GM21360 (cell line): ENCODE results near the gene GAPDH.
"Not testable (repeated sequence)": the region's sequence is repeated elsewhere in the genome, so short reads cannot be mapped to it uniquely, and the experiment has no call there.

Source experiments
- ATAC-seq: cut with Tn5 transposase; IDR thresholded peaks from one replicate; pipeline ENCODE4 v1.9.1; 2021; ENCODE audit warnings: mild to moderate bottlenecking, moderate library complexity; ENCODE audit not compliant: unreplicated experiment

Gene GAPDH

DNA sequence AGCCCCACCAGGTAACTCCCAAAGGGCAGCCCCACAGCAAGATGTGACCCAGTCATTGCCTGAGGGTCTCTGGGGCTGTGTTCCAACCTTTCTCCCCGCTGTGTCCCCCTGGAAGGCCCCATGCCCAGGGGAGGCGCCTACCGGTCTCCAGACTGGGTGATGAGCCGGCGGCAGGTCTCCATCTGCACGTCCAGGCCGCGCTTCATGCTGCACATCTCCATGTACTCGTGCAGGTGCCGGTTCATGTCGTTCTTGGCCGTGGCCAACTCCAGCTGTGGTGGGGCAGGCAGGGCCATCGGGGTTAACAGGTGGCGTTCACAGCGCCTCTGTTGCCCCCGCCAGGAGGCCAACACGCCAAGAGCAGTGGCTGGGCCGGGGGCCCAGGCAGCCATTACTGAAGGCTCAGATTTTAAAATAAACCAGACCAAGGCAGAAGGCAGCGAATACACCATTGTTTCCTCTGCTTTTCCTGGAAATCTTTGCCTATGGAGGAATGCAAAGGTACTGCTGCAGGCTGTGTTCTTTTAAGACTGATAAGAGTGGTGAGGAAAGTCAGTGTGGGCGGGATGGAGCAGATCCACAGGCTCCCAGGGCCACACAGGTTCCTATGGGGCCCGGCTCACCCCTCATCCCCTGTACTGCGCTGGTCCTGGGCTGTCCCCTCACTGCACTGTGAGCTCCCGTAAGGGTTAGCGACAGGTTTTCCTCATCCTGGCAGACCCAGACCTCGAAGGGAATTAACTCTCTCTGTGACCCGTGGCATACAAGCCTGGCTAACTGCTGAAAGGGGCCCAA is 7.3 kb downstream of the GAPDH start:
- no peak for ATAC-seq

DNA sequence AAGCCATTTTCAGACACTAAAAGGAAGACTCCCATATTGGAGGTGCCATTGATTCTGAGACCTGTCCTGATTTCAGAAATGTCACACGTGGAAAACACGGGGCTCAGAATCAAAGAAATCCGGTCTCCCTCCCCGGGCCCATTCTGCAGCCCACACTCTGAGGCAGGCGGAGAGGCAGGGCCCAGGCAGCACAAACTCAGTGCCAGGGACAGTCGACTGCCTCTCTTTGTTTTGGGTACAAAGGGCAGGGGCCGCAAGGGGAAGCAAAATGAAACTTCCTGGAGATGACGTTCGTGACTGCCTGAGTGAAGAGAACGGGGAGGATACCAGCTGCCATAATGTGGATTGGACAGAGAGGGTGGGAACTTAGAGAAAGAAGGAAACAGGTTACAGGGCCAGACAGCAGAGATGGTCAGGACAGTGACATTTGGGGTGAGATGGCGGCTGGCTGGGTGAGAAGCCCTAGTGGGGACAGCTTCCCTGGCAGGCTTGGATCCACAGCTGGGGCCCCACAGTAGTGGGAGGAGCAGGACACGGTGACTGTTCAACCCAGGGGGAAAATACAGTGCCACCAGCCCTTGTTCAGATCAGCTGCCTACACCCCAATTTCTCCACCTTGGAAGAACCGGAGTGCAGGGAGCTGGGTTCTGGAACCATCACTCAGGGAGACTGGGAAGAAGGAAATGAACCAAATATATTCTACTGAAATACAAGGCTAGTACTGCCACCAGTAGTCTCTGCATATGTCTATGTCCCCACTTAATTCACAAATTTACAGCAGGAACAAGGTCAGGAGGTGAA is 8.1 kb downstream of the GAPDH start:
- ATAC-seq, result no peak

DNA sequence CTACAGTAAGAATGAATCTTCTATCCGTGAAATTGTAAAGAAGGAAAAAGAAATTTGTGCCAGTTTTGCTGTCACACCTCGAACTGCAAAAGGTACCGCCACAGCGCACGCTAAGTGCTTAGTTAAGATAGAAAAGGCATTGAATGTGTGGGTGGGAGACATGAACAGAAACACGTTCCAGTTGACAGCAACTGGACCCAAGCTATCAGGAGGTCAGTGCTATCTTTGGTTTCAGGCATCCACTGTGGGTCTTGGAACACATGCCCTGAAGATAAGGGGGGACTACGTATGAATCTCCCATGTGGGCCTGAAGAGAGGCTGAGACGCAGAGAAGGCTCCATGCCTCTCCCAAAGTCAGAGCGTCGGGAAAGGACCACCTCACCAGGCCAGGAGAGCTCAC is 11.7 kb downstream of the GAPDH start:
- ATAC-seq, result no peak

DNA sequence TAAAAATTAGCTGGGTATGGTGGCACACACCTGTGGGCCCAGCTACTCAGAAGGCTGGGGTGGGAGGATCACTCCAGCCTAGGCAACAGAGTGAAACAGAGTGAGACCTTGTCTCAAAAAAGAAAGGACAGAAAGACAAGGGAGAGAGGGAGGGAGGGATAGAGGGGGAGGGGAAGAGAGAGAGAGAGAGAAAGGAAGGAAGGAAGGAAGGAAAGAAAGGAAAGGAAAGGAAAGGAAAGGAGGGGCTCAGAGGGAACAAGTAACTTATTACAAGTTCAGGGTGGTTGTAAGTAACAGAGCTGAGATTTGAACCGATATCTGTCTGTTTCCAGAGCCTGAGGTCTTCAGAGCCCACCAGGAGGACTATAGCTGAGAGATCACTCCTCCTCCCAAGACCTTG is 13.2 kb downstream of the GAPDH start:
- no peak for ATAC-seq

DNA sequence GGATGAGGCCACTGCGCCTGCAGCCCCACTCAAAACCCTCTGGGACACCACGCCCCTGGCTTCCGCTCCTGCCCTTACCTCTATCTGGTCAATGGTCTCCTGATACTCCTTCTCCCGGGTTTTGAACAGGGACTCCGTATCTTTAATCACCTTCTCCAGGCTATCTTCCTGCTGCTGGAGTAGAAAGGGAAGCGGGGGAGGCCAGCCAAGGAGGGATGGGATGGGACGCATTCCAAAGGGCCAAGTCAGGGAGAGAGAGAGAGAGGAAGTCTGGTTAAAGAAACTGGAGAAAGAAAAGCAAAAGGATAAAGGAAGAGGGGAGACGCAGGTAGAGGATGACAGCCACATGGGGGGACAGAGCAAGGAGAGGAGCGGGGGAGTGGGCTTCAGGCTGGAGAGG is 13.7 kb downstream of the GAPDH start:
- ATAC-seq, result no peak

DNA sequence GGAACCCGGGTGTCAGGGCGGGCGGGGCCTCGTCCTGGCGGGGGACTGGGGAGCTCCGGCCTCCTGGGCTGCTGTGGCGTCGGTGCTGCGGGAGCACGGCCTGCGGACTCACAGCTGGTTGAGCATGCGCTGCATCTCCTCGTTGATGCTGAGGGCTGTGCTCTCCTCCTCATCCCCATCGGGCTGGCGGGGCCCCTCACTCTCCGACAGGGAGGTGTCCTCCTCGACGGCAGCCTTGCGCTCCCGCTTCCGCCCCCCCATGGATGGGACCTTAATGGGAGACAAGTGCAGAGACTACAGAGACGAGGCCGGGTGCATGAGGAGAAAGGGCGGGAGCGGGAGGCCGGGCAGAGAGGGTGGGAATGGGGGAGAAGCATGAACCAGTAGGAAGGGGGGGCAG is 14.2 kb downstream of the GAPDH start:
- ATAC-seq, result no peak

DNA sequence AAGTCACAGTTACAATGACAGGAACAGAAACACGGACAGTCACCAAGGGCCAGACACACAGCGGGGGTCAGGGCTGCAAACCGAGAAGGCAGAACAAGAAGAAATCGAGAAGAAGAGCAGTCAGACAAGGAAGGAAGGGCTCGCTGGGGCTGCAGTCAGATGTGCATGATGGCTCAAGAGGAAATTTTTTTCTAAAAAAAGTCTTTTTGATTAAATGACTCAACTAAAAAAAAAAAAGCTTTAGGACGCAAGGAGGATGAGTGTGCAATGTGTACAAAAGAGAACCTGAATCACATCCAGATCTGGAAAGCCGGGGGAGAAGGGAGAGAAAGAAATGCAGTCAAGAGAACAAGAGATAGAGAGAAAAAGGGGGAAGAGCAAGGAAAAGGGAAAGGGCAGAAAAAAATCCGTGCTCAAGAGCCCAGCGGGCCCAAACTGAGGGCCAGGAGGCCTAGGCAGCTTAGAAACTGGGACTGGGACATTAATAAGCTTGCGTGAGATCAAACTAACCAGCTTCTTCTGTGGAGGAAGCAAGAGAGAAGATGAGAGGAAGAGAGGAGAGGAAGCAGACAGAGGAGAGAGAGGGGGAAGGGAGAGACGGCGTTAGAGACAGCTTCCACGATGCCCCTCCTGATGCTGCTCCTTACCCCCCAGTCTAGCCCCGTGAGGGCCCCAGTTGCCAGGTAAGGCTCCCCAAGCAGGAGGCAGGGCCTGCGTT is 14.8 kb downstream of the GAPDH start:
- ATAC-seq, result no peak

DNA sequence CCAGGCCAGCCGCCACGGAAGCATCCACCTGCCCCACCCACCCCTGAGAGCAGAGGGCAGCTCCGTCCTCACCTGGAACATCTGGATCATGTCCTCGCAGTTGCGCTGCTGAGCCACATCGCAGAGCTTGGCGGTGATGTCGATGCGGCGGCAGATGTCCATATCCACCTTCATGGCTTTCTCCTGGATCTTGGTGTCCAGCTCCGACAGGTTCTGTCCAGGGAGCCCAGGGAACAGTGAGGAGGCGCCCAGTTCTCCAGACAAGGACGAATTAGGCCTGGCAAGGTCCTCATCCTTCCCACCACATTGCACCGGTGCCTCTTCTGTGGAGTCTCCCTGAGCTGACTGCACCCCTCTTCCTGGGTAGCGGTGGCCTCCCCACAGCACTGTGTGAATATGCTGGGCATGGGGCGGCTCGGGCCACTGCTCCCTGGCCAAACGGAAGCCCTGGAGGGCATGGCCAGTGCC is 15.4 kb downstream of the GAPDH start:
- ATAC-seq, result no peak

DNA sequence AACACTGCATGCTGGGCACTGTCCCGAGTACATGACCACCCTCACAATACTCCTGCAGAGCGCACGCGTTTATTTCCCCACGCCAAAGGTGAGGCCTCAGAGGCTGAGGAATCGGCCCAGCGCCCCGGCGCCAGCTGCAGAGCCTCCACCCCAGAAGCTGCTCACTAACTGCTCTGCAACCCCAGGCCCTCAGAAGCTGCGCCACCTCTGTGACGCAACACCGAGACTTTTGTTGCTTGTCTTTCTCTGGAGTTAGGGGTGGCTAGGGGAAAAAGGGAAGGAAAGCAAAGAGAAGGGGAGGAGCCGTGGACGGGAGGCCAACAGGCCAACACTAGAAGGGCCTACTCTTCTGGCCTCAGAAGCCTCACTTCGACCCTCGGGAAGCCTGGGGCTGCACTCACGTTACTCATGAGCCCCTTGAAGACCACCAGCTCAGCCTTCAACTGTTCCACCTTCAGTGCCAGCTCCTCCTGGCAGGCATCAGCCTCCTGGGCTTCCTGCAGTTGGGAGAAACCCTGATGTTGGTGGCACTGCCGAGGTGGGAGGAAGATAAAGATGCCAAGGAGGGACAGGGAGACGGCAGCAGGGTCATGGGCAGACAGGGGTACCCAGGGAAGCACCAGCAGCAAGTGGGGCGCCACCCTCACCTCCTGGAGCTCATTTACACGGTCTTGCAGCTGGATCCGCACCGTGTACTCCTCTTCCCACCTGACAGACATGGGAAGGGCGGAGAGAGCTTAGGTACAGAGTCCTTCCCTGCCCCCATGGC is 16.2 kb downstream of the GAPDH start:
- ATAC-seq, result no peak

DNA sequence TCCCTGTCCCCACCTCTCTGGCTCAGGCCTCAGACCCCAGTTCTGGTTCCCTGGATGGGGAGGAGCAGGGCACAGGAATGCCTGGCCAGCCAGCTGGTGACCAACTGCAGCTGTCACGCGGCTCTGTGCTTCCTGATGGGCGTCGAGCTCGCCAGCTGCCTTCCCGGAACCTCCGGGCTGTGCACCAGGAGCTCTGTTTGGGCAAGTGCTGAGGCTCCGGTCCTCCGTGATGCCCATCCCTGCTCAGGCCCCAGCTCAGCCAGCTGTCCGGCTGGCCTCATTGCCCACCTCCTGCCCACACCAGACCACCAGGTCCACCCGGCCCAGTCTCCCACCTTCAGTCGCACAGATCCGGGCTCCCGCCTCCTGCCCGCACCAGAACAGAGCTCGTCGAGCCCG is 16.7 kb downstream of the GAPDH start:
- no peak for ATAC-seq

DNA sequence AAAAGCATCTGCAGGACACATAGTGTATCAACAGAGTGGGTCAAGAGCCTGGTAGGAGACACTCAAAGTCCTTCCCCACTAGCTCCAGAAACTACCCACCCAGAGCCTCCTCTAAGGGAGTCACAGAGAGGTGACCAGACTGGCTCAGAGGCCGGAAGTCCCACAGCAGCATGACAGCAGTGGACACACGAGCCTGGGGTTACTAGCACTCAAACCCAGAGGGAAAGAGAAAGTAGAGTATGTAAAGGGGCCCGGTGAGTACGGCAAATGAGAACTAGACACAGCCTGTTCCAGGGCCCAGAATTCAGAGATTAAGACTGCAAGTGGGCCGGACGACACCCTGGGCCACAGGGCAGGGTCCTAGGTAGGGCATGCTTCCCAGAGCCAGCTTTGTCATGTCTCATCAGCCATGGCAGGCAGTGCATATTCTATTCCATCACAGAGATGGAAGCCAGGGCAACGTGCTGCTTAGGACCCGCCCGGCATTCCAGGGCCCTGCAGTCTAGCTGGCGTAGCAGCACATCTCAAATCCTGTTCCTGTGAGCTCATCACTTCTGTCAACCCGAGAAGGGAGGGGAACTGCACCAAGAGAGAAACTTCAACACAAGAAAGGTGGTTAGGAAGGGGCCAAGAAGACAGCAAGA is 17.3 kb downstream of the GAPDH start:
- no peak for ATAC-seq

DNA sequence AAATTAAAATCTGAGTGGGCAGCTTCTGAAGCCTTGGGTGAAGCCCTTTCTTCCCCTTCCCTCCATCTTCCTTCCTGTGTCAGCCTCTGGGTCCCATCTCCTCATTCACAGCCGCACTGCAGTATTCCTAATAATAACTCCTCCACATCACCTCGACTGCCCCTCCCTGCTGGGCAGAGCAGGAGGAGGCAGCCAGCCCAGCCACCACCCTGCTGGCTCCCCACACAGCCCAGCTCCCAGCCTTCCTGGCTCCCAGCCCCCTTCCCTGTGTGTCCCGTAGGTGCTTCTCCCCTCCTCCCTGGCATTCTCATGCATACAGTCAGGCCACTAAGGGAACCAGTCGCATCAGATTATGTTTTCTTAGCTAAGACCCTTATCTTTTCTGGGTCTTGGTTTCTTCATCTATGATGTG is 17.8 kb downstream of the GAPDH start:
- ATAC-seq, result no peak

DNA sequence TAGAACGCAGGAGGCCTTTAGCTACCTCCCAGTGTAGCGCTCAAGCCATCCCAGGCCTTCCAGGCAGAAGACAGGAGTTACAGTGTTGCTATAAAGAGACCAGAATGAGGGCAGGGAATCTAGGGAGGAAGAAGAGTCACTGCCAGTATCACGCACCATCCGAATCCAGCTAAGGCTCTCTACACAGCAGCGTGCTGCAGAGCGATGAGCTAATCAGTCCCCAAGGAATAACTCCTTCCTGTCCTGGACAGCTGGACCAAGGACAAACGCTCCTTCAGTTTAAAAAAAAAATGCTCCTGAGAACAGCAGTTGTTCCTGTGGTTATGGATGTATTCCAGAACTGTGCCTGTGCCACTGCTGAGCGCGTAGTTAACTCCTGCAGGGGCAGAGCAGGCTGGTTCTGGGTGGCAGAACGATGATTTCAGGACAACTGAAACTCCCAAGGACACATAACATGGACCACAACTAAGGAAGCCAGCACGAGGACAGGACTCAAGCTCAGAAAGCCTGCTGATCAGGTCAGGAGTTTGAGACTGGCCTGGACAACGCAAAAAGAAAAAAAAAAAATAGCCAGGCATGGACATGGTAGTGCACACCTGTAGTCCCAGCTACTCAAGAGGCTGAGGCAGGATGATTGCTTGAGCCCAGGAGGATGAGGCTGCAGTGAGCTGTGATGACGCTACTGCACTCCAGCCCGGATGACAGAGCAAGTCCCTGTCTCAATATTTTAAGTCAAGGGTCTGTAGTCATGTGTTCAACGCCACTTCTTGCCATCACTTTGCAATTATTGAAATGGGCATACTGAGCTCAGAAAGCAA is 18.9 kb downstream of the GAPDH start:
- ATAC-seq, result no peak

DNA sequence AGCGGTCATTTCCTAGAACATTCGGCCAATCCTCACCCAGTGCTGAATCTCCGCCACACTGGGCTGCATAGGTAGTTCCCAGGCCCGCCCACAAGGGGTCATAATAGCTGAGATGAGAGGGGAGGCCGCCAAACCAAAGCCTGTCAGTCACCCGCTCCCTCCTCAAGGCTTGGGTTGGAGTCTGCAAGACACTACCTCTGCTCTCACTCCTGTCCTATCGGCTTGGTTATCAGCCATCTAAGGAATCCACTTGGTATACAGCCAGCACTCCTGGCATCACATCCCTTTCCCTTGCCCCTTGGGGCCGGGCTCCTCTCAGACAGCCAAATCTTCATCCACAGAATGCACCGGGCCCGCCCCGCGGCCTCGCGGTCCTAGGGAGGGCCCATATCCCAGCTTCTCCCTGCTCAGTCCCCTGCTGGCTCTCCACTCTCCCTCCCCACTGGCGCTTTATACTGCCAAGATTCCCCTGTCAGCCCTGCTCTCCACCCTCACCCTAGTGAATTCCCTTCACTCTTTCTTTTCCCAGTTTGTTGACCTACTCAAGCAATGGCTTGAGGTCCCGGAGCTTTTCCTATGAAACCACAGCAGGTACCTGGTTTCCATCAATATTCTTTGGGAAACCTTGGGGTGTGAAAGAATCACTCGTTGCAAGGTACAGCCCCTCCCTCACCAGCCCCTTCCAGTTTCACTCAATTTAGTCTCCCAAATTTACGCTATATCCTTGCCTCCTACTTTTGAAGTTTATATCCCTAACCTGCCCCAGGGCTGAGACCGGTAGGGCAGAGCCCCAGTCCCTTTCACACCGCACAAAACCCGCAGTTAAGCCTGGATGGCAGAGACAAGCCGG is 20.1 kb downstream of the GAPDH start:
- ATAC-seq, result peak; percentile 52

DNA sequence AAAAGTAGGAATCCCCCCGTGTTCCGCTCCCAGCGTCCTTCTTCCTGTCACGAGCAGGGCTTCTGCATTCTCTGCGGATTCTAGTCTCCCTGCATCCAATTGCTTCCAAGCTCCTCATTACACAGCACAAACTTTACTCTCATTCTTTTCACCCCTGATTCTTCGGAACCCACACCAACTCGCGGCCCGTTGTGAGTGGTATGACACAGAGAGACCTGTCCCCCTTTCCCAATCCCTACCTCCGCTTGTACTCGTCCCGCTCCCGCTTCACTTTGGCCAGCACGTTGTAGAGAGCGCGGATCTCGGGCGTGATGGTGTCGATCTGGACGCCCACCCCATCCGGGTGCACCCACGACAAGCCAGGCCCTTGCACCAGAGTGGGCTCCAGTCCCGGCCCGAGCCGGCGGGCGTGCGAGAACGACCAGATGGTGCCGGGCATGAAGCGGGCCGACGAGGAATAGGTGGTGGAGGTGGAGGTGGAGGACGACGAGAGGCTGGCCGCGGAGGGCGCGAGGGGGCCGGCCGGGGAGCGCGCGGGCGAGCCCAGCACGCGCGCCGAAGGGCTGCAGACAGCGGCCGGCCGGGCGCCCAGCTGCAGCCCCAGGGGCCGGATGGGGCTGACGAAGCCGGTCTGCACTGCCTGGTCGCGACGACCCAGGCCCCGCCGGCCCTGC is 20.8 kb downstream of the GAPDH start:
- peak; percentile 6 for ATAC-seq

DNA sequence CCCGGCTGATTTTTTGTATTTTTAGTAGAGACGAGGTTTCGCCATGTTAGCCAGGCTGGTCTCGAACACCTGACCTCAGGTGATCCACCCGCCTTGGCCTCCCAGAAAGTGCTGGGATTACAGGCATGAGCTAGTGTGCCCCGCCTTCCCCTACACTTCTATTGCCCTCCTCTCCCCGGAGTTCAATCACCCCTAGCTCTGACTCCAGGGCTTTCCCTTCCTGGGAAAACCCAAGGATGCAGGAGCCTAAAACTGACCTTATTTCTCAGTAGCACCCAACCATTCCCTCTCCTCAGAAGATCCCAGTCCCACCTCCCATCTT is 22.1 kb downstream of the GAPDH start:
- ATAC-seq, result not testable (repeated sequence)

DNA sequence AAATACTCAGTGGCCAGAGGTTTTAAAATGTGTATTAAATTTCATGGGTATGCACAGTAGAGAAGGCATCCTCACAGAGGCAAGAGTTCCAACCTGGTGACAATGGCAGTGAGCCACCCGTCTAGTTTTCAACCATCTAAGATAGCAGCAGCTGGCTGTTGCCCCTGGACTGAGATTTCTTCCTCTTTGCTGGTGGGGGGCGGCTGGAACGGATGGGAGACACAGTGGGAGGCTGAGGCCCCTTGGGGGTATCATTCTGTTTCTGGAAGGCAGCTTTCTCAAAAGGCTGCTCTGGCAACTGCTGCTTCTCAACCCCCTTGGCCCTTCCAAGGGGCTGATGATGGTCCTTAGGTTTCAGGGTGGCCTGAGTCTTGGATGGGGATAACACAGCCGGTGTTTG is 22.5 kb downstream of the GAPDH start:
- no peak for ATAC-seq
